C4-2B (cell line): ENCODE data around the gene CD247.

Experiments
- H3K27ac ChIP-seq: fragments of 450-650 bp; 2 replicates; pipeline ENCODE4 v1.5.1; 2017
- ZFX ChIP-seq: fragments of 450-650 bp; IDR thresholded peaks from 2 replicates; pipeline ENCODE4 v1.6.1; 2017
- TF ChIP-seq, protein P1 (sequence below): fragments of 450-650 bp; conservative IDR thresholded peaks from 2 replicates; pipeline ENCODE4 v1.5.1; 2017; ENCODE audit warnings: mild to moderate bottlenecking

Gene CD247

DNA sequence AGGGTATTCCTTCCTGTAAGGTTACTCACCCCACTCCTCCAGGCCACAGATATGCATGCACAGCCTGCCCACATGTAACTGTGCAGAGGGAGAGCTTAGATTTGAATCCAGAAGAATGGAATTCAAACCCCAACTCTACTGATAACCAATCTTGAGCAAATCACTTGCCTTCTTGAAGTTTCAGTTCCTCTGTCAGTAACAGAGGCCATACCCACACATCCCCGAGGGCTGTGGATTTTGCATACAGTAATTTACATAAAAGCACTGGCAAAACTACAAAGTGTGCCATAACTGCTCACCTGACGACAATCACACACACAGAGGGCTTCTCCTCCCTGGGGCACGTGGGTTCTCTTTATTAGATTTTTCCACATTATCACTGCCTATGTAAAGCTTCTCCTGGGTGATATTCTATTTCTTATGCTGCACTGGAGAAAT lies 18.6 kb downstream of the CD247 start:
- H3K27ac ChIP-seq = no peak overlapping the region
- no peak for TF ChIP-seq ZFX
- TF ChIP-seq, protein P1, sequence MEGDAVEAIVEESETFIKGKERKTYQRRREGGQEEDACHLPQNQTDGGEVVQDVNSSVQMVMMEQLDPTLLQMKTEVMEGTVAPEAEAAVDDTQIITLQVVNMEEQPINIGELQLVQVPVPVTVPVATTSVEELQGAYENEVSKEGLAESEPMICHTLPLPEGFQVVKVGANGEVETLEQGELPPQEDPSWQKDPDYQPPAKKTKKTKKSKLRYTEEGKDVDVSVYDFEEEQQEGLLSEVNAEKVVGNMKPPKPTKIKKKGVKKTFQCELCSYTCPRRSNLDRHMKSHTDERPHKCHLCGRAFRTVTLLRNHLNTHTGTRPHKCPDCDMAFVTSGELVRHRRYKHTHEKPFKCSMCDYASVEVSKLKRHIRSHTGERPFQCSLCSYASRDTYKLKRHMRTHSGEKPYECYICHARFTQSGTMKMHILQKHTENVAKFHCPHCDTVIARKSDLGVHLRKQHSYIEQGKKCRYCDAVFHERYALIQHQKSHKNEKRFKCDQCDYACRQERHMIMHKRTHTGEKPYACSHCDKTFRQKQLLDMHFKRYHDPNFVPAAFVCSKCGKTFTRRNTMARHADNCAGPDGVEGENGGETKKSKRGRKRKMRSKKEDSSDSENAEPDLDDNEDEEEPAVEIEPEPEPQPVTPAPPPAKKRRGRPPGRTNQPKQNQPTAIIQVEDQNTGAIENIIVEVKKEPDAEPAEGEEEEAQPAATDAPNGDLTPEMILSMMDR = no peak

DNA sequence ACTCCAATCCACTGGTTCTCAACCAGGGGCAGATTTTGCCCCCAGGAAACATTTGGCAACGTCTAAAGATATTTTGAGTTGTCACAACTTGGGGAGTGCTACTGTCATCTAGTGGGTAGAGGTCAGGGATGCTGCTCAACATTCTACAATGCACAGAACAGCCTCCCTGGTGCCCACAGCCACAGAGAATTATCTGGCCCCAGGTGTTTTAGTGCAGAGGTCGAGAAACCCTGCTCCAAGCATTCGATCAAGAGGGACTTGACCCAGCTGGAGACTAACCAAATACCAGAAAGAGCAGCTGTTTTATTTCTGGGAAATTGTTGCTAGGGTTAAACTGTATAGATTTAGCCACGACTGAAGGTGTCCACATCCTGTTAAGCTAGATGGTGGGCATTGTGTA lies 19.2 kb downstream of the CD247 start:
- H3K27ac ChIP-seq = no peak overlapping the region
- TF ChIP-seq, protein P1 = no peak
- TF ChIP-seq ZFX = no peak

DNA sequence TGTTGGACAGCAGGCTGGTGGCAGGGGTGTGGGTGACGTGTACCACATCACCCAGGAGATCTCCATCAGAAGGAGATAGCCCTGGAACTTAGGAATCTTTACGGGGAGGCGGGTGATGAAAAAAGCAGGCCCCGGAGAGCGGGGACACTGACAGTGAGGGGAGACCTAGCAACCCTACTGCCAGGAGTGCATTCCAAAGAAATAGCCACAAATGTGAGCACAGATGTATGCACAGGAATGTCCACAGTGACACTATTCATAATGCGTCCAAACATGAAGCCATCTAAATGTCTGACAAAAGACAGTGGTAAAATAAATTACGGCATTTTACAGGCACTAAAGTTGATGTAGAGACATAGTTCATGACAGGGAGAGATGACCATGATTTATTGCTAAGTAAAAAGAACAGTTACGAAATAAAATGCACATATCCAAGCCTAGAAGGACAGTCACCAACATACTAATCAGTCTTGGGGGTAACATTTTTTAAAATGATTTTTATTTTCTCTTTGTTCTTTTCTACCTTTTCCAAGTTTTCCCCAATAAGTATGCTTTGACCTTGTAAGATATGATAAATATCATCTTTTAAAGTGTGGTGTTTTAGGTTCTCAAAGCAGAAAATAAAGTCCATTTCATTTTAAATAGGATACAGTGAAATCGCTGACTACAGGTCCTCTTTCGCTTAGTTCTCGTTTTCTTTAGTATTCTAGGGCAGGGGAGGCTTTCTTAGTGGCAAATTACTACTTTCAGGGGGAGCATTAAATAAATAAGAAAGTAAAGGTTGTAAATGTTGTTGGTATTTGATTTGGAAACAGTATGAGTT lies 21.3 kb downstream of the CD247 start:
- H3K27ac ChIP-seq = no peak overlapping the region
- no peak for TF ChIP-seq ZFX
- TF ChIP-seq, protein P1 = no peak

DNA sequence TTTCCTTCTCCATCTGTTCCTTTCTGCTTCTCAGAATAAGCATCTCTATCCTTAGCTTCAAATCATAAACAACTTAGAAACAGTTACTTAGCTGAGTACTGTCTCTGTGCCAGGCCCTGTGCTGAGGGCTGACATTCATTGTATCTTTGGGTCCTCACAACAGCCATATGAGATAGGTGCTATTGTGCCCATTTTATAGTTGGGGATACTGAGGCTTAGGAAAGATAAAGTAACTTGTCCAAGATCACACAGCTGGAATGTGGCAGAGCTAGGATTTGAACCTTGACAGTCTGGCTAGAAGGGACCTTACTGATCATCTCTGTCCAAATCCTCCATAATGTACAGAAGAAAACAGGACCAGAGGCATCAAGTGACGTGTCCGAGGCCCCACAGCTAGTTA lies 25.0 kb downstream of the CD247 start:
- TF ChIP-seq, protein P1 = no peak
- no peak for TF ChIP-seq ZFX
- H3K27ac ChIP-seq = no peak overlapping the region

DNA sequence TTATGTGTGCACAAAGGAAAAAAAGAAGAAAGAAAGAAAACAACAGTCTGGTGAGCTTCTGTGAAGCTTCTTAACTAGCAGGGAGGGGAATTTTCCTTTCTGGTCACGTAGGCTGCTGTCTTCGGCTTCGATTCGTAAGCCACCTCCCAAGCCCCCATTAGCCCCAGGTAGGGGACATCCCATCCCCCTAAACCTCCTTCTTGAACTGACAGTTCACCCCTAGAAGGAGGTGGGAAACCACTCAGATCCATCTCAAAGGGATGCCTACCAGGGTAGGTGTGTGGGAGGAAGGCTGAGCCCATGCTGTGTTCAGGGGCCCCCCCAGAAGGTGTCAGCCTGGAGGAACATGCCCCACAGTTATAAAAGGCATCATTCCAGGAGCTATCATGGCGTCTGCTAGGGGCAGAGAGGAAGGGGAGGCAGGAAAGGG lies 25.8 kb downstream of the CD247 start:
- no peak for TF ChIP-seq ZFX
- TF ChIP-seq, protein P1 = no peak
- no peak overlapping the region for H3K27ac ChIP-seq

DNA sequence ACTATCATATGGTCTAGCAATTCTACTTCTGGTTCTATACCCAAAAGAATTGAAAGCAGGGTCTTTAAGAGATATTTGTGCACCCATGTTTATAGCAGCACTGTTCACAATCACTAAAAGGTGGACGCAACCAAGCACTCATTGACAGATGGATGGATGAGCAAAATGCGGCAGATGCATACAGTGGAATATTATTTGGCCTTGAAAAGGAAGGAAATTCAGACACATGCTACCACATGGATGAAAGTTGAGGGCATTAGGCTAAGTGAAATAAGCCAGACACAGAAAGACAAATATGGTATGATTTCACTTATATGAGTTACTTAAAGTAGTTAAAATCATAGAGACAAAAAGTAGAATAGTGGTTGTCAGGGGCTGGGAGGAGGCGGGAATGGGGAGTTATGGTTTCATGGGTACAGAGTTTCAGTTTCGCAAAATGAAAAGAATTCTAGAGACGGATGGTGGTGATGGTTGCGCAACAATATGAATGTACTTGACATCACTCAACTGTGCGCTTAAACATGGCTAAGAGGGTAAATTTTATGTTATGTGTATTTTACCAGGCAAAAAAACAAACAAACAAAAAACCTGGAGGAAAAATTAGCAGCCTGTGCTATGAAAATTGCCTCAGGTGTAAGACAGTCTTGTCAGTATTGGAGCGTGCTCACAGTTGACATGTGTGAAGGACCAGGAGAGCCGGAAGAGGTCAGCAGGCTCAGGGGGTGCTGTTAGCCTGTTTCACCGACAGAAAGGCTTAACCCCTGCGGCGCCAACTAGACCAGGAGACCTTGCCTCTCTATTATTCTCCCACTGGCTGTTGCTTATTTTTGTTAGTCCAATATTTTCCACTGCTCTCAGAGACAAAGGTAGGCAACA lies 26.5 kb downstream of the CD247 start:
- H3K27ac ChIP-seq = no peak overlapping the region
- TF ChIP-seq, protein P1 = no peak
- TF ChIP-seq ZFX = no peak

DNA sequence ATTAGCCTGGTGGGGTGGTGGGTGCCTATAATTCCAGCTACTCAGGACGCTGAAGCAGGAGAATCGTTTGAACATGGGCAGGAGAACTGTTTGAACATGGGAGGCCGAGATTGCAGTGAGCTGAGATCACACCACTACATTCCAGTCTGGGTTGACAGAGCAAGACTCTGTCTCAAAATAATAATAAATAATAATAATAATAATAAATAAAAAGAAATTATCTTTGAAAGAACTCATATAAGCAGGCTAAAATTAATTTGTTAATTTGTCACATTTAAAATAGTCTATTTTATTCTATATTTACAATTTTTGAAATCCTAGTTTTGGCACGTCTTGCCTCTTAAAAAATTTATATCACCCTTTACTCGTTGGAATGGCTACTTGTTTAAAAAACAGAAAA lies 27.6 kb downstream of the CD247 start:
- TF ChIP-seq, protein P1 = no peak
- TF ChIP-seq ZFX = no peak
- no peak overlapping the region for H3K27ac ChIP-seq
